K562 (cell line): ENCODE data around the gene FBXL12. TPM values are rescaled to one million over a fixed set of nuclear protein-coding genes. Genes with fewer than 3 reads are reported as not detected.

Experiments used
- CREB1 ChIP-seq, 2 experiments: sonication (generic) in 1 of 2; formaldehyde crosslinking in 1 of 2; IDR thresholded peaks; 2 replicates each; pipeline versions ENCODE4 v1.6.1 to v1.8.0; 2012 to 2022; ENCODE audit warnings: inconsistent platforms in 1 of 2, mild to moderate bottlenecking in 1 of 2, missing genetic modification reagents in 1 of 2, moderate library complexity in 1 of 2
- HDAC1 ChIP-seq, 2 experiments: fragments of 450-650 bp; IDR thresholded peaks; 2 replicates each; pipeline ENCODE4 v1.6.1; 2016 to 2017; ENCODE audit warnings: inconsistent platforms in 1 of 2, mild to moderate bottlenecking in 1 of 2, moderate library complexity in 1 of 2
- MBD2 ChIP-seq: sonication (generic); IDR thresholded peaks from 2 replicates; pipeline ENCODE4 v1.6.1; 2016; ENCODE audit warnings: low read depth, borderline replicate concordance
- MGA ChIP-seq: fragments of 450-650 bp; IDR thresholded peaks from 2 replicates; pipeline ENCODE4 v1.6.1; 2016; ENCODE audit warnings: mild to moderate bottlenecking, moderate library complexity
- MTA3 ChIP-seq: fragments of 450-650 bp; formaldehyde crosslinking; IDR thresholded peaks from 2 replicates; pipeline ENCODE4 v1.6.1; 2017; ENCODE audit warnings: mild to moderate bottlenecking, borderline replicate concordance
- NRF1 ChIP-seq, 2 experiments: fragments of 450-650 bp; IDR thresholded peaks in 1 of 2; conservative IDR thresholded peaks in 1 of 2; 2 replicates each; pipeline ENCODE4 v1.6.1; 2014; ENCODE audit warnings: mild to moderate bottlenecking in 2 of 2
- OTX1 ChIP-seq: fragments of 450-650 bp; formaldehyde crosslinking; IDR thresholded peaks from 2 replicates; pipeline ENCODE4 v1.4.0; 2022; ENCODE audit warnings: mild to moderate bottlenecking
- PHF20 ChIP-seq: fragments of 450-650 bp; IDR thresholded peaks from 2 replicates; pipeline ENCODE4 v1.6.1; 2018; ENCODE audit not compliant: partially characterized antibody
- RB1 ChIP-seq: fragments of 450-650 bp; IDR thresholded peaks from 2 replicates; pipeline ENCODE4 v1.6.1; 2017; ENCODE audit warnings: low read depth, mild to moderate bottlenecking
- SMAD2 ChIP-seq: fragments of 150-350 bp; IDR thresholded peaks from 2 replicates; pipeline ENCODE4 v1.6.1; 2014; ENCODE audit warnings: low read depth, mild to moderate bottlenecking, low read length
- ZBTB2 ChIP-seq: fragments of 450-650 bp; IDR thresholded peaks from 2 replicates; pipeline ENCODE4 v1.6.1; 2016; ENCODE audit warnings: antibody characterized with exemption
- ZNF316 ChIP-seq: fragments of 450-650 bp; IDR thresholded peaks from 2 replicates; pipeline ENCODE4 v1.6.1; 2016
- polyA plus RNA-seq, 8 experiments: library from polyadenylated mRNA; depleted of rRNA in 4 of 8; stranded (reverse) in 5 of 8; unstranded in 3 of 8; fragments of >200 nt; fragmentation: Nextera tagmentation in 2 of 8; fragmentation: Illumina TruSeq in 1 of 8; extraction: Ambion mirVana in 2 of 8; extraction: Trizol in 1 of 8; gene quantifications; 2 replicates each; pipeline versions ENCODE4 v1.2.1 to v1.2.3, GENCODE V29; 2011 to 2014; ENCODE audit warnings: inconsistent platforms in 1 of 8, missing spikeins in 1 of 8
- total RNA-seq, 7 experiments: library from RNA; depleted of rRNA in 6 of 7; stranded (reverse); fragments of >200 nt in 6 of 7; fragmentation: Illumina TruSeq in 2 of 7; extraction: Trizol in 2 of 7; gene quantifications; 2 replicates each; pipeline versions ENCODE4 v1.2.1 to v1.2.3, GENCODE V29; 2011 to 2021; ENCODE audit warnings: low replicate concordance in 1 of 7
- TF ChIP-seq, protein P1 (sequence below): sonication (generic); formaldehyde crosslinking; IDR thresholded peaks from 2 replicates; pipeline ENCODE4 v1.8.0; 2022; ENCODE audit warnings: missing genetic modification reagents, mild to moderate bottlenecking, moderate library complexity, borderline replicate concordance

Gene FBXL12
- total and polyA plus RNA-seq, 9 of the 15 experiments (the other 6 are each of a cell fraction or from before 2014, with no cell fraction given): 2.7 to 40.5 (median 26.5) TPM

DNA sequence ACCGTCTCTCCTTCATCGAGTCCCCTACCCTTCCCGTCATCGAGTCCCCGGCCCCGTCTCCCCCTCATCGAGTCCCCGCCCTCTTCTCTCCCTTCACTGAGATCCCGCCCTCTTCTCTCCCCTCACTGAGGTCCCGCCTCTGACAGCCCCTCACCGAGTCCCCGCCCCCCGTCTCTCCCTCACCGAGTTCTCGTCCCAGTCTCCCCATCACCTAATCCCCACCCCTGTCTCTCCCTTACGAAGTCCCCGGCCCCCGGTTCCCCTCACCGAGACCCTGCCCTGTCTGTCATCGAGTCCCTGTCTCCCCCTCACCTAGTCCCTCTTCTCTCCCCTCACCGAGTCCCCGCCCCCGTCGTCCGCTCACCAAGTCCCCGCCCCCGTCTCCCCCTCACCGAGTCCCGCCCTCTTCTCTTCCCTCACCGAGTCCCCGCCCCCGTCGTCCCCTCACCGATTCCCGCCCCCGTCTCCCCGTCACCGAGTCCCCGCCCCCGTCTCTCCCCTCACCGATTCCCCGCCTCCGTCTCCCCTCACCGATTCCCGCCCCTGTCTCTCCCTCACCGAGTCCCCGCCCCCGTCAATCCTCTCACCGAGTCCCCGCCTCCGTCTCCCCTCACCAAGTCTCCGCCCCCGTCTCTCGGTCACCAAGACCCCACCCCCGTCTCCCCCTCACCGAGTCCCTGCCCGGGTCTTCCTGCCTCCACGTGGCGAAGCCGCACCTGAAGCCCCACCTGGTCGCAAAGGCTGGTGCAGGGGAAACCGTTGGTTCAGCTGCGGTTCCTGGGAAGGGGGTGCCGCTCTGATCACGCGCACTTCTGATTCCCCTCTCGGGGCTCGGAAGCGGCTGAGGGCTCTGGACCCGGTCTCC, 26.4 kb downstream of the FBXL12 start (continued):
- TF ChIP-seq PHF20 (peak; percentile 18), HDAC1 (IDR thresholded peaks at IDR 0.05) (peak in 1 of 2 experiments; percentile 83; a peak in 2 of 4 replicates), MBD2 (peak; percentile 45; the same call in 1 of the 2 replicates), NRF1 (conservative IDR thresholded peaks at IDR 0.05 in 1 of 2, IDR thresholded peaks at IDR 0.05 in 1 of 2) (peak in 1 of 2 experiments; percentile 51; a peak in 2 of 4 replicates), ZNF316 (no peak), ZBTB2 (0 out of 2 replicates have a peak, but pooled peaks have one; percentile 24), OTX1 (CRISPR knock-in tag) (0 out of 2 replicates have a peak, but pooled peaks have one; percentile 10), SMAD2 (no peak), MGA (peak; percentile 82), RB1 (0 out of 2 replicates have a peak, but pooled peaks have one; percentile 22), MTA3 (0 out of 2 replicates have a peak, but pooled peaks have one; percentile 42), CREB1 (IDR thresholded peaks at IDR 0.05) (0 out of 2 replicates have a peak, but pooled peaks have one; percentile 24), CREB1 (CRISPR knock-in tag; IDR thresholded peaks at IDR 0.05) (no peak)
- TF ChIP-seq, protein P1, sequence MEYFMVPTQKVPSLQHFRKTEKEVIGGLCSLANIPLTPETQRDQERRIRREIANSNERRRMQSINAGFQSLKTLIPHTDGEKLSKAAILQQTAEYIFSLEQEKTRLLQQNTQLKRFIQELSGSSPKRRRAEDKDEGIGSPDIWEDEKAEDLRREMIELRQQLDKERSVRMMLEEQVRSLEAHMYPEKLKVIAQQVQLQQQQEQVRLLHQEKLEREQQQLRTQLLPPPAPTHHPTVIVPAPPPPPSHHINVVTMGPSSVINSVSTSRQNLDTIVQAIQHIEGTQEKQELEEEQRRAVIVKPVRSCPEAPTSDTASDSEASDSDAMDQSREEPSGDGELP (CRISPR knock-in tag): peak; percentile 35; the same call in 1 of the 2 replicates
